ENCODE data around the gene DMD. TPM values are rescaled to one million over a fixed set of nuclear protein-coding genes. Genes with fewer than 3 reads are reported as not detected.
A peak's percentile ranks its signal among the peaks of the same experiment; 100 is the strongest.

DMD gene
- polyA plus RNA-seq, 1 donor from 2014 or later: 3.1 TPM

DNA sequence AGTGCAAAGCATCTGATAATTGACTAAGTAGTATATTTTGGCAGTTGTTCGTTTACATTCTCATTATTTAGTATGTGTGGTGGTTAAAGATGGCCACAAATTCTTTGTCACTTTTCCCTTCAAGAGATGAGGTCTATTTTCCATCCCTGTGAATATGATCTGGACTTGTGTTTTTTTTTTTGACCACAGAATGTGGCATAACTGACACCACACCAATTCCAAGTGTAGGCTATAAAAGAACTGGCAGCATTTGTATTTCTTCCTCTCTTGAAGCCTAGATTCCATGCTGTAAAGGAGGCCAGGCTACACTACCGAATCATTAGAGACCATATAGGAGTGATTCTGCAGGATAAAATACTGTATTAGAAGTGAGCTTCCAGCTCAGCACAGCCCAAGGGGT, 596.6 kb downstream of the DMD start:
- no peaks in the 10 kb centered on the region for H3K4me1 Mint-ChIP-seq
- H3K4me3 Mint-ChIP-seq: no peak overlapping the region
- H3K27me3 Mint-ChIP-seq: no peaks in the 10 kb centered on the region
- H3K36me3 Mint-ChIP-seq: no peaks in the 10 kb centered on the region
- H3K9me3 Mint-ChIP-seq: peaks cover 0 to 4% (median 0%) of the 10 kb centered on the region in 3 donors
- H3K27ac Mint-ChIP-seq: no peak overlapping the region

DNA sequence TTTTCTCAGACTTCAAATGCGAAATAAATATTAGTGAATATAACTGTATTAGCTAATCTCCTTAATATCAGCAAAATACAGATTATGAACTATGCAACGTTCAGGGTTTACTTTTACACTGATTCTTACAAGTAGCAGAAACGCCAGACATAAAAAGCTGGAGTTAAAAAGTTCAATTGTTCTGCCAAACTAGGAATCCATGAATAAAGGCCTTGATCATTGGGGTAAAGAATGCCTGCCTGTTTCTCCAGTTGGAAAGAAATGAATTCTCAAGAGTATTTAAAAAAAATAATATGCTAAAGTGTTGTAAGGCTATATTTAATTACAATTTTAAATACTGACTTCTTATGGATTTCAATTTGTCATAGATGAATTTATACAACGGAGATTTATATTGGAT, 612.2 kb downstream of the DMD start:
- peaks cover under 1% of the 10 kb centered on the region for H3K36me3 Mint-ChIP-seq
- no peaks in the 10 kb centered on the region for H3K9me3 Mint-ChIP-seq
- no peaks in the 10 kb centered on the region for H3K4me1 Mint-ChIP-seq
- no peak overlapping the region for H3K4me3 Mint-ChIP-seq
- no peaks in the 10 kb centered on the region for H3K27me3 Mint-ChIP-seq
- no peak overlapping the region for H3K27ac Mint-ChIP-seq

DNA sequence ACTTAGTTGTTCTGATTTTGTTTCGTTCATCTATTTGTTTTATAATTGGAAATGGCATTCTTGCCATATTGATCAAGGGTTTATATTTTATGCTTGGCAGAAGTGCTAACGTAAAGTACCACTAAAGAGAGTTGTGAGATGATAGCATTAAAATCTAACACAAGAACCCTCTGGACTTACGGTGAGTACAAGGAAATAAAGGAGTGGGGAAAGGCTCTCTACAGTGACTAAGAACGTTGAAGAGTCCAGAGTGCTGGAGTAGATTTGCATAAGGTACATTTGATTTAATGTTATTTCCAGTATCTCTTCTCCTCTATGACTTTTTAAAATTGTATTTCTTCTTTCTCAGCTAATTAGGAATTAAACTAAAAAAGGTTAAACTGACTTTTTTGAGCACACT, 612.6 kb downstream of the DMD start:
- H3K27me3 Mint-ChIP-seq: no peaks in the 10 kb centered on the region
- no peak overlapping the region for H3K4me3 Mint-ChIP-seq
- no peaks in the 10 kb centered on the region for H3K36me3 Mint-ChIP-seq
- H3K27ac Mint-ChIP-seq: no peak overlapping the region
- no peaks in the 10 kb centered on the region for H3K9me3 Mint-ChIP-seq
- no peaks in the 10 kb centered on the region for H3K4me1 Mint-ChIP-seq

DNA sequence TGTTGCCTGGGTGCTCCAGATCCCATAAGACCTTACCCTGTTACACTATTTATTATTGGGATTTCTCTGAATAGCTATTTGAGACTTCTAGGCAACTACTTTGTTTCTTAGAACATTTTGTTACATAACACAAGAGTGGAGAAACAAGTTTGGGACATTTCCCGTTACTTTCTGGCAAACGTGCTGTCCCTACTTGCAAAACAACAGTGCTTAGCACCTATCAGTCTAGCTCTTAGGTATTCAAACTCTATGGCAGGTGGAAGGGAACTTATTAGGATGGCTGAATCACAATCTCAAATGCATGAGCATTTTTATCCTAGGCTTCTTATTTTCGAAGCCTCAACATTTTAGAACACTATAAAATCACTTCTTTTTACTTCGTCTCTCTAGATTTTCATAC, 613.6 kb downstream of the DMD start:
- Mint-ChIP-seq H3K27me3 (no peaks in the 10 kb centered on the region), H3K27ac (no peak overlapping the region), H3K4me1 (no peaks in the 10 kb centered on the region), H3K36me3 (no peaks in the 10 kb centered on the region), H3K9me3 (no peaks in the 10 kb centered on the region), H3K4me3 (no peak overlapping the region)

DNA sequence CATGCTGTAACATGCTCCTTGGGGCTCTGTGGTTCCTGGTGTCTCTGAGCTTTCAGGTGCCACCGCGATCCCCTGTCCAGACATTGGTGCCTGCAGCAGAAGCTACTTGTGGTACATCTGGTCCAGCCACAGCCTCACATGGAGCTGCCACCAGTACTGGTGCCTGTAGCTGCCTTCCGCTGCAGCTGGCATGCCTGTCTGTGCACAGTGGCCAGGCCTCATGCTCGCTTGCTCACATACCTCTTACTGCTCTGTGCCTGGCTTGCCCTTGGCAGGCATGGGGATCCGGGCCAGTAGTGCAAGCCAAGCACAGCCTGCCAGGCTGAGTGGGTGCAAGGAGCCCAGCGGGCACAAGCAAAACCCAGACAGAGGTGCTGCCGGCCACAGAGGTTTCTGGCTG, 618.6 kb downstream of the DMD start:
- H3K36me3 Mint-ChIP-seq: no peaks in the 10 kb centered on the region
- no peaks in the 10 kb centered on the region for H3K27me3 Mint-ChIP-seq
- H3K4me1 Mint-ChIP-seq: no peaks in the 10 kb centered on the region
- H3K4me3 Mint-ChIP-seq: no peak overlapping the region
- no peak overlapping the region for H3K27ac Mint-ChIP-seq
- H3K9me3 Mint-ChIP-seq: peaks cover 0 to 1% (median 0%) of the 10 kb centered on the region in 3 donors

DNA sequence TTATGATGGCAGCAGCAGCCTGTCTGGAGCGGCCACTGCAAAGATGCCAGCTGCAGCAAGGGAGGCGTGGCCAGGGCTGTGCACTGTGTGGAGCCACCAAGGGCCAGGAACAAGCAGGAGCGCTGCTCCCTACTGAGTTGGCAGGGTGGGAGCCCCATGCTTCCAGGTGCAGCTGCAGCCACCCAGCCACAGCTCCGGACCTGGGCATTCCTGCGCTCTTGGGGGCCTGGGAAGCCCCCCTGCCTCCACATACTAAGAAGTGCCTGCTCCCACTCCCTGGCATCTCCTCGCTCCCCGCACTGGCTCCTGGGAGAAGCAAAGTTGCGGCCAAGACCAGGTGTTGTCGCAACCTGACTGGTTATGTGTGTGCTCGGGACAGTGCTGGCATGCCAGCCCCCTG, 619.8 kb downstream of the DMD start:
- peaks cover 0 to 1% (median 0%) of the 10 kb centered on the region in 3 donors for H3K9me3 Mint-ChIP-seq

DNA sequence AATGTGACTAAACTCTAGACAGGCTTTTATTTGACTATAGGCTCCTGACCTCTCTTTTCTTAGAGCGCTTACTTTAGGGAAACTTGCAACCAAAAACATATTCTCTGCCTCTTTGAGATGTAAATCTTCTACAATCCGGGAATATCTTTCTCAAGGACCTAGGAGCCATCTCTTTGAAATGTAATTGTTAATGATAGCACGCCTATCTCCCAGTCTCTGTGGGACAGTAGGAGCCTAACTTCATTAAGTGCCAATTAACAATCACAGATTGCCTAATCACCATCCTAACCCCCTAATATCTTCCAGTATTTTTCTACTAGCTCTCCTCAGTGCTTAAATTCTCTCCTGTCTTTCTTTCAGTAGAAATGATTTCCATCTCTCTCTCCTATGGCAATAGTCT, 628.6 kb downstream of the DMD start:
- no peak overlapping the region for H3K4me3 Mint-ChIP-seq
- H3K9me3 Mint-ChIP-seq: no peaks in the 10 kb centered on the region

More for the DNA sequence above, 619.8 kb downstream of the DMD start:
- Mint-ChIP-seq H3K27me3 (no peaks in the 10 kb centered on the region), H3K36me3 (no peaks in the 10 kb centered on the region), H3K4me1 (no peaks in the 10 kb centered on the region), H3K4me3 (no peak overlapping the region), H3K27ac (peak overlapping the region in 1 of 3 donors; percentile 41)

DNA sequence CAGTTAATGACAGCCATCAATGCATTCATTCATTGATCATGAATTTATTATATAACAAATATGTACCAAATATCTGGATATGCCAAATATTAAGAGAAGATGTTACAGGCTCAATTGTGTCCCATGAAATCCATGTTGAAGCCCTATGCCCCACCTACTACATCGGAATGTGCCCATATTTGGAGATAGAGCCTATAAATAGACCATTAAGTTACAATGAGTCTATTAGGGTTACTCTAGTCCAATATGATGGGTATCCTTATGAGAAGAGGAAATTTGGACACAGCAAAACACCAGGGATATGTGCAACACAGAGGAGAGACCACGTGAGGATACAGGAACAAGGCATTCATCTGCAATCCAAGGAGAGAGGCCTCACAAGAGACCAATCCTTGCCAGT, 634.5 kb downstream of the DMD start:
- Mint-ChIP-seq H3K4me3 (no peak overlapping the region), H3K27ac (no peak overlapping the region), H3K4me1 (peaks cover 0 to 2% (median 0%) of the 10 kb centered on the region in 3 donors), H3K9me3 (no peaks in the 10 kb centered on the region), H3K36me3 (no peaks in the 10 kb centered on the region), H3K27me3 (no peaks in the 10 kb centered on the region)

More for the DNA sequence above, 628.6 kb downstream of the DMD start:
- Mint-ChIP-seq H3K4me1 (no peaks in the 10 kb centered on the region), H3K36me3 (no peaks in the 10 kb centered on the region), H3K27me3 (no peaks in the 10 kb centered on the region), H3K27ac (no peak overlapping the region)

DNA sequence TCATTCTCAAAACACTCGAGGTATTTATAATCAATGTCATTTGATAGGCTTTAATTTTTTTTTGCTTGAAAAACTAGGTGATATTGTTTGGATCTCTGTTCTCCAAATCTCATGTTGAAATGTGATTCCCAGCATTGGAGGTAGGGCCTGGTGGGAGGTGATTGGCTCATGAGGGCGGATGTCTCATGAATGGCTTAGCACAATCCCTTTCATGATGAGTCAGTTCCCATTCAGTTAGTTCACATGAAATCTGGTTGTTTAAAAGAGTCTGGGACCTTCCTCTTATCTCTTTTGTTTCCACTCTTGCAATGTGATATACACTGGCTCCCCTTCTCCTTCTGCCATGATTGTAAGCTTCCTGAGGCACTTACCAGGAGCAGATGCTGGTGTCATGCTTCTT, 638.7 kb downstream of the DMD start:
- H3K4me1 Mint-ChIP-seq: peaks cover 0 to 2% (median 0%) of the 10 kb centered on the region in 3 donors

DNA sequence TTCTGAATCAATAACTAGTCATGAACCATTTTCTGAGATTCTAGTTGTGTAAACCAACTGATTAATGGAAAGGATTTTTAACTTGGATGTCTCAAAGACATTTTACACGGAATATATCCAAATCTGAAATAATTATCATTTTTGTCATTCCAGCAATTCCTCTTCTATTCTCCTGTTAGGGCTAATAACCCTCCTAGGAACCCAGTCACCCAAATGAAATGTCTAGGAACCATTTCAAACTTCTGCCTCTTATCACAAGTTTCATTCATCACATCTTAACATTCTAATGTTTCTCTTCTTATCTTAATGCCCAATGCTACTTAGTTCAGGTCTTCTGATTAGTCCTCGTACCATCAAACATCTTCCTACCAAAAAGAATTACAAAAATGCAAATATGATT, 639.8 kb downstream of the DMD start:
- H3K9me3 Mint-ChIP-seq: no peaks in the 10 kb centered on the region
- no peaks in the 10 kb centered on the region for H3K27me3 Mint-ChIP-seq
- no peak overlapping the region for H3K4me3 Mint-ChIP-seq
- no peaks in the 10 kb centered on the region for H3K36me3 Mint-ChIP-seq
- no peak overlapping the region for H3K27ac Mint-ChIP-seq
- peaks cover 0 to 2% (median 0%) of the 10 kb centered on the region in 3 donors for H3K4me1 Mint-ChIP-seq

More for the DNA sequence above, 638.7 kb downstream of the DMD start:
- H3K27me3 Mint-ChIP-seq: no peaks in the 10 kb centered on the region
- H3K4me3 Mint-ChIP-seq: no peak overlapping the region
- no peak overlapping the region for H3K27ac Mint-ChIP-seq
- H3K9me3 Mint-ChIP-seq: no peaks in the 10 kb centered on the region
- no peaks in the 10 kb centered on the region for H3K36me3 Mint-ChIP-seq

DNA sequence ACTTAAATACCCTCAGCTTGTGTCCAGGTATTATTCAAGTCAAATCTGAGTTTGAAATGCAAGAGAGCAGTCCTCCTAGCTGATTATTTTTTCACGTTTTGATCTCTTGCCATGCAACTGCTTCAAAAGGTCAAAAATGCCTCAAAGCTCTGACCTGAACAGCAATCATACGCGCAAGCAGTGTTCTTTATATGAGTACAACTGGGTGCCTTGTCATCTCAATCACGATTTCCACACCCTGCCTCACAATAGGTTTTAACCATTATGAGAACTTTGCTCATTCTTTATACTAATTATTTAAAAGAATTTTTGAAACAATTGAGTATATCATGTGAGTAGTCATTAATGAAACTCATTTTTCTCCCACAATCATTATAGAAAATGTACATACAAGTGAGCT, 649.1 kb downstream of the DMD start:
- no peaks in the 10 kb centered on the region for H3K27me3 Mint-ChIP-seq

DNA sequence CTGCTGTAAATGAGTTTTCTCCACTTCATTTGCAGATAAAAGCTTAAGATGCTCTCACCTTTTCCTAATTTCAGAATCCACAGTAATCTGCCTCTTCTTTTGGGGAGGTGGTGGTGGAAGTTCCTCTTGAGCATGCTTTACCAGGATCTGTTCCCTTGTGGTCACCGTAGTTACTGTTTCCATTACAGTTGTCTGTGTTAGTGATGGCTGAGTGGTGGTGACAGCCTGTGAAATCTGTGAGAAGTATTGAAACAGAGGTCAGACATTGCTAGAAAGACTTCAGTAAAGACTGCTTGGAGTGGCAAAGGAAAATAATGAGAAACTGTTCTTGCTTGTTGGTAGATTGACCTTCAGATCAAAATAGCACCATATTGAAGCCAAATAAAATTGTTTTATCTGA, 666.2 kb downstream of the DMD start:
- Mint-ChIP-seq H3K27me3 (peaks cover 2% of the 10 kb centered on the region), H3K27ac (no peak overlapping the region), H3K4me1 (no peaks in the 10 kb centered on the region), H3K9me3 (no peaks in the 10 kb centered on the region), H3K36me3 (no peaks in the 10 kb centered on the region), H3K4me3 (no peak overlapping the region)

More for the DNA sequence above, 649.1 kb downstream of the DMD start:
- no peak overlapping the region for H3K27ac Mint-ChIP-seq
- peaks cover 0 to 5% (median 0%) of the 10 kb centered on the region in 3 donors for H3K9me3 Mint-ChIP-seq
- H3K4me3 Mint-ChIP-seq: no peak overlapping the region
- H3K36me3 Mint-ChIP-seq: no peaks in the 10 kb centered on the region
- no peaks in the 10 kb centered on the region for H3K4me1 Mint-ChIP-seq

DNA sequence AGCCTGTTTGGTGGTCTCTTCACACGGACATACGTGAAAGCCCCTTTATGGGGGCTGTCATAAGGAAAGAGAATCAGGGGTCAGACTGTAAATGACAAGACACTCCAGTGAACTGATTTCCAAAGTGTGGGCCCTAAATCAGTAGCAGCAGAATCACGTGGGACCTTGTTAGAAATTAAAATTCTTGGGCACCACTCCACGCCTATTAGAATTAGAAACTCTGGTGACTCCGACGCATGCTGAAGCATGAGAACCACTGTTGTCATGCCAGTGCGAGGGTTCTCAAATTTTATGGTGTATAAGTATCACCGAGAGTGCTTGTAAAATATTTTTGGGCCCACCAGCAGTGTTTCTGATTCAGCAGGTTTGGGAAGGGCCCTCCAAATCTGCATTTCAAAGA, 672.8 kb downstream of the DMD start:
- no peaks in the 10 kb centered on the region for H3K9me3 Mint-ChIP-seq
- H3K4me3 Mint-ChIP-seq: no peak overlapping the region
- H3K27me3 Mint-ChIP-seq: peaks cover 2% of the 10 kb centered on the region
- no peaks in the 10 kb centered on the region for H3K36me3 Mint-ChIP-seq
- H3K4me1 Mint-ChIP-seq: no peaks in the 10 kb centered on the region
- no peak overlapping the region for H3K27ac Mint-ChIP-seq

DNA sequence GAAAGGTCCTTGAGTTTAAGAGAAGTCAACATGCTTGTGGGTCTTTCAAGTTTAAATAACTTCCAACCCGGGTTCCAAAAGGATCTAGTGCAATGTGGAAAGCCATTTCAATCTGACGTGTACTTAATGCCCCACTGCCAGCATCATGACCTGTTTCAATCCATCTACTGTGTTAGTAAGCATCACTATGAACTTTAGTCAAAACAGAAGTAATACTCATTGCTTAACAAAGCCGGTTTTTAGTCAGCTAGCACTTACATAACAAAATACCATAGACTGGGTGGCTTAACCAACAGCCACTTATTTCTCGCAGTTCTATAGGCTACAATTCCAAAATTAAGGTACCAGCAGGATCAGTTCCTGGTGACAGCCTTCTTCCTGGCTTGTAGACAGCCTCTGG, 677.5 kb downstream of the DMD start:
- Mint-ChIP-seq H3K27ac (no peak overlapping the region), H3K27me3 (no peaks in the 10 kb centered on the region), H3K9me3 (no peaks in the 10 kb centered on the region), H3K36me3 (no peaks in the 10 kb centered on the region), H3K4me3 (no peak overlapping the region), H3K4me1 (peaks cover 0 to 2% (median 0%) of the 10 kb centered on the region in 3 donors)

DNA sequence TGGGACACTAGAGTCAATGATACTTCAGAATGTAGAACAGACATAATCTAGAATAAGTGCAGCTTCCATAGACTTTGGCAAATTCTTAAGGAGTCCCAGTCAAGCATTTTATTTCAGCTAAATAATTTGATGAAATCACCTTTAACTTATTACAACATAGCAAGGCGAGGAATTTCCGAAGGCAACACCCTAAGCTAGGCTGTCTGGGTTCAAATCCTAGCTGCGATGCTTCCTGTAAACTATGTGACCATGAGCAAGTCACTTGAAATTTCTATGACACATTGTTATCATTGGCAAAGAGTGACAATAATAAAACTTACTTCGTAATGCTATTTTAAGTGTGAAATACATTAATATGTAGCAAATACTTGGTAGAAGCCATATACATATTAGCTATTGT, 679.1 kb downstream of the DMD start:
- H3K36me3 Mint-ChIP-seq: no peaks in the 10 kb centered on the region
- no peaks in the 10 kb centered on the region for H3K27me3 Mint-ChIP-seq
- no peaks in the 10 kb centered on the region for H3K9me3 Mint-ChIP-seq
- H3K4me3 Mint-ChIP-seq: no peak overlapping the region
- no peak overlapping the region for H3K27ac Mint-ChIP-seq
- peaks cover 0 to 2% (median 0%) of the 10 kb centered on the region in 3 donors for H3K4me1 Mint-ChIP-seq

DNA sequence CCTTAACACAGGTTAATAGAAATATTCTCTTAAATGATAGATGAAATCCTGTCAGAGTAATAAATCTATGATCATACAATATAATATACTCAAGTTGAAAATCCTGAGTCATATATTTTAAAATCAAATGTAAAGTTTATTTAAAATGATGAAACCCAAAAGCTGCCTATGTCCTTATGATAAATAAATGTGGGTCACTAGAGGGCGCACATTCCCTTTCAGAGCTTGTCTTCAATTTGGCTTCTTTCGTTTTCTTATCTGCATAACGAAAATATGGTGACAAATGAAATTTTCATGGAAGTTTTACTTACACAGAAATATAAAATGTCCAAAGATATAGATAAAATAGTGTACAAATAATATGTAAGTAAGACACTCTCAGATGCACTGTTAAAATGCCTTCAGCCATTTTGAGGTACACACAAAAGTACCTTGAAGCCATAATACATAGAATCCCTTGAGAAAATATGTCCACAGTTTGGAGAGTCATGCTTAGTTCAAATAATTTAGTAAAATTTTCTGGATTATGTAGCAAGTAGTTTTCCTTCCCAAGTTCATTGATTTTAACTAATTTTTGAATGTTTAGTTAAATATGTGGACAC, 680.4 kb downstream of the DMD start:
- H3K36me3 Mint-ChIP-seq: no peaks in the 10 kb centered on the region
- H3K27ac Mint-ChIP-seq: no peak overlapping the region
- peaks cover 0 to 2% (median 0%) of the 10 kb centered on the region in 3 donors for H3K4me1 Mint-ChIP-seq
- peak overlapping the region in 1 of 4 donors; percentile 79 for H3K4me3 Mint-ChIP-seq
- no peaks in the 10 kb centered on the region for H3K27me3 Mint-ChIP-seq
- H3K9me3 Mint-ChIP-seq: no peaks in the 10 kb centered on the region
